ENCODE data around the gene PARVA. TPM values are rescaled to one million over a fixed set of nuclear protein-coding genes. Genes with fewer than 3 reads are reported as not detected.

The PARVA gene
- total RNA-seq, 1 experiment from 2014 or later, result 36.7 TPM

GRCh38 chr11:12554122-12554521, 176.8 kb downstream of the PARVA start:
- no peaks in the 10 kb centered on the region for H3K36me3 Mint-ChIP-seq (ENCODE audit: insufficient read depth, unreplicated experiment)
- H3K9me3 Mint-ChIP-seq (ENCODE audit: unreplicated experiment), result peaks cover 5% of the 10 kb centered on the region
- no peaks in the 10 kb centered on the region for H3K27me3 Mint-ChIP-seq (ENCODE audit: insufficient read depth, unreplicated experiment)
- peaks cover 19% of the 10 kb centered on the region for H3K4me1 Mint-ChIP-seq (ENCODE audit: insufficient read depth, unreplicated experiment)
- CTCF ChIA-PET, result interaction anchor here (0.6 to 1.2 kb wide), 2 partner anchors 15 to 581 kb away, joined by 3 read pairs; no protein-coding TSS in a partner anchor
- H3K27ac Mint-ChIP-seq (ENCODE audit: low read depth, unreplicated experiment), result no peak overlapping the region
- intact Hi-C loops (cut with micrococcal nuclease), result no loop called here
- no TSS peak for BruUV-seq (replicated peaks)
- POLR2A ChIA-PET, result interaction anchor here (0.7 kb wide), 1 partner anchor 179 kb away, joined by 3 read pairs; no protein-coding TSS in a partner anchor
- TF ChIP-seq CTCF (IDR thresholded peaks at IDR 0.05; ENCODE audit: unreplicated experiment), result no peak
- H3K4me3 Mint-ChIP-seq (ENCODE audit: unreplicated experiment), result no peak overlapping the region
- no peak for DNase-seq (ENCODE audit: unreplicated experiment)

GRCh38 chr11:12556155-12556554, 178.8 kb downstream of the PARVA start:
- peaks cover 5% of the 10 kb centered on the region for H3K9me3 Mint-ChIP-seq (ENCODE audit: unreplicated experiment)
- BruUV-seq (replicated peaks), result no TSS peak
- ChIA-PET POLR2A (interaction anchor here (0.6 to 0.9 kb wide), 3 partner anchors 12 to 612 kb away, joined by 3 read pairs; no protein-coding TSS in a partner anchor), CTCF (interaction anchor here (0.7 to 1.5 kb wide), 3 partner anchors 49 to 225 kb away, joined by 3 to 5 read pairs (median 3); no protein-coding TSS in a partner anchor)
- no peak for TF ChIP-seq CTCF (IDR thresholded peaks at IDR 0.05; ENCODE audit: unreplicated experiment)
- H3K4me3 Mint-ChIP-seq (ENCODE audit: unreplicated experiment), result no peak overlapping the region
- no peaks in the 10 kb centered on the region for H3K36me3 Mint-ChIP-seq (ENCODE audit: insufficient read depth, unreplicated experiment)
- peaks cover 19% of the 10 kb centered on the region for H3K4me1 Mint-ChIP-seq (ENCODE audit: insufficient read depth, unreplicated experiment)
- H3K27ac Mint-ChIP-seq (ENCODE audit: low read depth, unreplicated experiment), result peak overlapping the region; percentile 29
- peak; percentile 53 for DNase-seq (ENCODE audit: unreplicated experiment)
- intact Hi-C loops (cut with micrococcal nuclease), result no loop called here
- H3K27me3 Mint-ChIP-seq (ENCODE audit: insufficient read depth, unreplicated experiment), result no peaks in the 10 kb centered on the region

- ChIA-PET POLR2A (interaction anchor here (0.8 to 0.9 kb wide), 2 partner anchors 12 to 271 kb away, joined by 3 read pairs; no protein-coding TSS in a partner anchor), CTCF (interaction anchor here (0.6 to 1.5 kb wide), 6 partner anchors 11 to 226 kb away, joined by 3 to 6 read pairs (median 3); no protein-coding TSS in a partner anchor)
- Mint-ChIP-seq H3K27ac (ENCODE audit: low read depth, unreplicated experiment) (no peak overlapping the region), H3K27me3 (ENCODE audit: insufficient read depth, unreplicated experiment) (no peaks in the 10 kb centered on the region), H3K4me1 (ENCODE audit: insufficient read depth, unreplicated experiment) (peaks cover 19% of the 10 kb centered on the region), H3K36me3 (ENCODE audit: insufficient read depth, unreplicated experiment) (no peaks in the 10 kb centered on the region), H3K9me3 (ENCODE audit: unreplicated experiment) (peaks cover 5% of the 10 kb centered on the region), H3K4me3 (ENCODE audit: unreplicated experiment) (no peak overlapping the region)
- no peak for TF ChIP-seq CTCF (IDR thresholded peaks at IDR 0.05; ENCODE audit: unreplicated experiment)
- peak; percentile 96 for DNase-seq (ENCODE audit: unreplicated experiment)
- BruUV-seq (replicated peaks), result no TSS peak
- intact Hi-C loops (cut with micrococcal nuclease), result no loop called here
Observed at GRCh38 chr11:12556788-12557384, 179.5 kb downstream of the PARVA start.

- no TSS peak for BruUV-seq (replicated peaks)
- no peak for TF ChIP-seq CTCF (IDR thresholded peaks at IDR 0.05; ENCODE audit: unreplicated experiment)
- Mint-ChIP-seq H3K4me3 (ENCODE audit: unreplicated experiment) (no peak overlapping the region), H3K4me1 (ENCODE audit: insufficient read depth, unreplicated experiment) (peaks cover 19% of the 10 kb centered on the region), H3K27me3 (ENCODE audit: insufficient read depth, unreplicated experiment) (no peaks in the 10 kb centered on the region), H3K27ac (ENCODE audit: low read depth, unreplicated experiment) (no peak overlapping the region), H3K9me3 (ENCODE audit: unreplicated experiment) (peaks cover 5% of the 10 kb centered on the region), H3K36me3 (ENCODE audit: insufficient read depth, unreplicated experiment) (no peaks in the 10 kb centered on the region)
- DNase-seq (ENCODE audit: unreplicated experiment), result no peak
- intact Hi-C loops (cut with micrococcal nuclease), result no loop called here
- ChIA-PET CTCF (interaction anchor here (1.1 kb wide), 1 partner anchor 15 kb away, joined by 3 read pairs; no protein-coding TSS in a partner anchor), POLR2A (interaction anchor here (0.6 kb wide), 1 partner anchor 8 kb away, joined by 3 read pairs; no protein-coding TSS in a partner anchor)
Observed at GRCh38 chr11:12559011-12559410, 181.6 kb downstream of the PARVA start.

Data from MCF 10A (cell line).